GM19099 (cell line): ENCODE measurements around the gene ERMAP.

Experiments used
- POLR2A ChIP-seq: IDR thresholded peaks from 3 replicates; pipeline ENCODE4 v1.6.1; 2011; ENCODE audit warnings: low read depth; ENCODE audit not compliant: insufficient read length; ENCODE audit errors: extremely low read depth

The ERMAP gene

GRCh38 chr1:42797414-42797813, 19.5 kb upstream of the ERMAP start:
- TF ChIP-seq POLR2A: no peak

GRCh38 chr1:42797979-42798378, 18.9 kb upstream of the ERMAP start:
- TF ChIP-seq POLR2A: no peak

DNA sequence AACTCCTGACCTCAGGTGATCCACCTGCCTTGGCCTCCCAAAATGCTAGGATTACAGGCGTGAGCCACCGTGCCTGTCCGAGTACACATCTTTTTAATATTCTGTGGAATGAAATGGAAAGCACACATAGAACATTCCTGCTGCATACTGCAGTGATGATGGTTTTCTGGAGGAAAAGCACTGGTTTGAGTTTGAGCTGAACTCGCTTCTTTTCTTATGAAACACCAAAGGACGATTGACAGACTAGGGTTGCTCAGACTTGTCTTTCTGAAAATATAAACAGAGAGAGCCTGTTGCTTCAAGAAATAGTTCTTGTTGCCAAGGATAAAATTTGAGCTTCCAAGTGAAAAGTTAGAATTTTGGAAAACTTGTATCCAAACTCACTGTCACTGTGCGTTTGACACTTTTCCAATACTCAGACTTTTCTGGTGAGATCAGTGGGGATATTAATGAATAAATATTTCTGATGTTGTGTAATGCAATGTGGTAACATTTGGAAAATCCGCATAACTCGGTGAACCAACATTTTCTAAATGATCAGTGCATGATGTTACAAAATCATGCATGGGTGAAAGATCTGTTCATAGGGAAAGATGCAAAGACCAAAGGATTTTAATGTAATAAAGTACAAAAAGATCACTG, 15.0 kb upstream of the ERMAP start:
- TF ChIP-seq POLR2A: no peak

DNA sequence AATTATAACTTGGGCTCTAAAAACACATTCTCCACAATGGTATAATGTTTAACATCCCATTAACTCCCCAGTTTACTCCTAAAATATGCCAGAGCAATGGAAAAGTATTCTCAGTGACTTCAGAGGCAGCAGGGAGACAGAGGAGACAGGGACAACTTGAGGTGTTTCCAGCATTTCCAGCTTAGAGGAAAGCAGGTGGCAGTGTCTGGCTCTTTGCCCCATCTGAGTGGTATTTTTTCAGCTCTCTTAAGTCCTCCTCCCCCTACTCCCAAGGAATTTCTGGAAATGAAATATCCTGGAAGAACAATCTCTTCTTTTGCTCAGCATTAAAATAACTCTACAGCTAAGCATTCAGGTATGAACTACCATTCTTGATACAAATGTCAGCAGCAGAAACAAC, 10.8 kb upstream of the ERMAP start:
- TF ChIP-seq POLR2A: no peak

DNA sequence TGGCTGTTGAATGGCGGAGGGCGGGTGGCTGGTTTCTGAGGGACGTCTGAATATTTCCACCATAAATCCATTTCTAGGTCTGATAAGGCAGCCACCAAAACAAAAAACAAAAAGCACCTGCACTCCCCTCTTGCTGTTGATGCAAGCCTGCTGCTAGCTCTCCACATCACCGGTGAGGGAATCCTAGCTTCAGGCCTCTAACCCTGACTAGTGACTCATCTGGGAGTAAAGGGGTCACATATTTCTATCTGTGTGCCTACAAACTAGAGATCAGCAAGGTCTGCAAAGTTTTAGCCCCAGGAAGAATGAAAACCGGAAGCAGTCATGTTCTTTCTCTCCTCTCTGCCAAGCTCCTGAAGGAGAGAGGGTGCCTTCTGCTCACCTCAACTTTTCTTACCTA, 10.3 kb upstream of the ERMAP start:
- no peak for TF ChIP-seq POLR2A

GRCh38 chr1:42807056-42807668, 9.8 kb upstream of the ERMAP start:
- no peak for TF ChIP-seq POLR2A

- TF ChIP-seq POLR2A: no peak
Observed at GRCh38 chr1:42815941-42816584, 859 bp upstream of the ERMAP start.

GRCh38 chr1:42817440-42817767, 482 bp downstream of the ERMAP start:
- TF ChIP-seq POLR2A: no peak

GRCh38 chr1:42817976-42818375, 1.1 kb downstream of the ERMAP start:
- TF ChIP-seq POLR2A: no peak

- no peak for TF ChIP-seq POLR2A
Observed at GRCh38 chr1:42820813-42821212, 3.9 kb downstream of the ERMAP start.

- no peak for TF ChIP-seq POLR2A
Observed at GRCh38 chr1:42821690-42822089, 4.8 kb downstream of the ERMAP start.

GRCh38 chr1:42822800-42823392, 6.0 kb downstream of the ERMAP start:
- TF ChIP-seq POLR2A: no peak

GRCh38 chr1:42824481-42825035, 7.6 kb downstream of the ERMAP start:
- TF ChIP-seq POLR2A: no peak

GRCh38 chr1:42825036-42825851, 8.3 kb downstream of the ERMAP start:
- no peak for TF ChIP-seq POLR2A

GRCh38 chr1:42830631-42831030, 13.7 kb downstream of the ERMAP start:
- no peak for TF ChIP-seq POLR2A
